Fibroblast of skin of right biceps (primary cell): ENCODE measurements around the gene MAD2L1BP.
"Not testable (repeated sequence)": the region's sequence is repeated elsewhere in the genome, so short reads cannot be mapped to it uniquely, and the experiment has no call there.

Experiments
- DNase-seq: peaks from one replicate; pipeline ENCODE4 v3.0.0-alpha.2; 2013

The MAD2L1BP gene

GRCh38 chr6:43635387-43636307, at the start of gene MAD2L1BP:
TSS of gene MAD2L1BP (plus strand) at chr6:43635840. CDS start at chr6:43635876, 36 bp downstream.
- peak; percentile 80 for DNase-seq

GRCh38 chr6:43588194-43588593, 47.4 kb upstream of the MAD2L1BP start:
- no peak for DNase-seq

GRCh38 chr6:43589564-43589963, 46.1 kb upstream of the MAD2L1BP start:
- not testable (repeated sequence) for DNase-seq

GRCh38 chr6:43593938-43594337, 41.7 kb upstream of the MAD2L1BP start:
- DNase-seq, result no peak

- no peak for DNase-seq
These were observed 35.0 kb upstream of the MAD2L1BP start for GRCh38 chr6:43600595-43600994.

- DNase-seq, result peak; percentile 75
These were observed 31.5 kb upstream of the MAD2L1BP start for GRCh38 chr6:43604174-43604573.

- no peak for DNase-seq
These were observed 29.6 kb upstream of the MAD2L1BP start for GRCh38 chr6:43606019-43606418.

- peak; percentile 73 for DNase-seq
These were observed 27.3 kb upstream of the MAD2L1BP start for GRCh38 chr6:43608310-43608763.

- DNase-seq, result no peak
These were observed 26.8 kb upstream of the MAD2L1BP start for GRCh38 chr6:43608807-43609206.

- no peak for DNase-seq
These were observed 26.2 kb upstream of the MAD2L1BP start for GRCh38 chr6:43609402-43609801.

GRCh38 chr6:43610431-43610830, 25.2 kb upstream of the MAD2L1BP start:
- no peak for DNase-seq

- DNase-seq, result no peak
These were observed 21.8 kb upstream of the MAD2L1BP start for GRCh38 chr6:43613721-43614395.

GRCh38 chr6:43614396-43614730, 21.3 kb upstream of the MAD2L1BP start:
- no peak for DNase-seq

- no peak for DNase-seq
These were observed 18.7 kb upstream of the MAD2L1BP start for GRCh38 chr6:43616725-43617472.

GRCh38 chr6:43621078-43621835, 14.4 kb upstream of the MAD2L1BP start:
- no peak for DNase-seq

- no peak for DNase-seq
These were observed 13.8 kb upstream of the MAD2L1BP start for GRCh38 chr6:43621836-43622180.

- DNase-seq, result no peak
These were observed 13.1 kb upstream of the MAD2L1BP start for GRCh38 chr6:43622541-43622940.

GRCh38 chr6:43623880-43624785, 11.5 kb upstream of the MAD2L1BP start:
- DNase-seq, result no peak

- no peak for DNase-seq
These were observed 10.8 kb upstream of the MAD2L1BP start for GRCh38 chr6:43624786-43625288.

- DNase-seq, result no peak
These were observed 10.1 kb upstream of the MAD2L1BP start for GRCh38 chr6:43625393-43625992.
